ENCODE measurements around the gene PFDN5.

PFDN5 gene

DNA sequence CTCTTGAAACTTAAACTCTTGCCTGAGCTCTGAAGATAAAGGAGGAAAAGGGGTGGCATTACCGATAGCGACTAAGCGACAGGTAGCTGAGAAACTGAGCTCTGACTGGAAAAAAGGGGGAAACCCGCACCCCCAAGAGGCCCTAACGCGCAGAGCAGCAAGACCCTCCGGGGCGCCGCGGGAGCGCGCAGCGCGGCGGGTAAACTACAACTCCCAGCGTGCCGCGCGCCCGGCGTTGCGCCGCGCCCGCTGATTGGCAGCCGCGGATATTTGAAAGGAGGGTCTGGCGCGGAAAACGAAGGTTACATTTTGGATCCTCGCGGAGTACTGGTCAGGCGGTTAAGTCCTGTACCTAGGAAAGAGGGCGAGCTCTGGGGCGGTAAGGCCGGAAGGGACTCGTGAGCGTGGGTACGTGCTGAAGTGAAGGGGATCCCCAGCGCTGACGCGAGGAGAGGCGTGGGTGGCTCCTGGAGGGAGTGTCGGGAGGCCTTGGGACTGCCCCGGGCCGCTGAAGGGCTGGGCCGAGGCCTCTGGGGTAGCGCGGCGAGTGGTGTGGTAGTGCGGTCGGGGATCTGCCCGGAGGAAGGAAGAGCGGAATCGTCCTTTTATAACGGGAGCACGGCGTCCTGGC lies 27.2 kb upstream of the PFDN5 start, which contains the start of gene ESPL1:
TSS of gene ESPL1 (plus strand) at position 301 of the 631 bp plus-strand sequence. CDS start 468 bp downstream, outside the sequence.
- peak within 1 kb of the TSS; percentile 83 for H3K27ac ChIP-seq
- H3K27me3 ChIP-seq (ENCODE audit: insufficient read depth, low read depth, severe bottlenecking) = no peaks in the 10 kb centered on the region
- peaks cover 41% of the 10 kb centered on the region for H3K36me3 ChIP-seq
- TF ChIP-seq, protein P1, sequence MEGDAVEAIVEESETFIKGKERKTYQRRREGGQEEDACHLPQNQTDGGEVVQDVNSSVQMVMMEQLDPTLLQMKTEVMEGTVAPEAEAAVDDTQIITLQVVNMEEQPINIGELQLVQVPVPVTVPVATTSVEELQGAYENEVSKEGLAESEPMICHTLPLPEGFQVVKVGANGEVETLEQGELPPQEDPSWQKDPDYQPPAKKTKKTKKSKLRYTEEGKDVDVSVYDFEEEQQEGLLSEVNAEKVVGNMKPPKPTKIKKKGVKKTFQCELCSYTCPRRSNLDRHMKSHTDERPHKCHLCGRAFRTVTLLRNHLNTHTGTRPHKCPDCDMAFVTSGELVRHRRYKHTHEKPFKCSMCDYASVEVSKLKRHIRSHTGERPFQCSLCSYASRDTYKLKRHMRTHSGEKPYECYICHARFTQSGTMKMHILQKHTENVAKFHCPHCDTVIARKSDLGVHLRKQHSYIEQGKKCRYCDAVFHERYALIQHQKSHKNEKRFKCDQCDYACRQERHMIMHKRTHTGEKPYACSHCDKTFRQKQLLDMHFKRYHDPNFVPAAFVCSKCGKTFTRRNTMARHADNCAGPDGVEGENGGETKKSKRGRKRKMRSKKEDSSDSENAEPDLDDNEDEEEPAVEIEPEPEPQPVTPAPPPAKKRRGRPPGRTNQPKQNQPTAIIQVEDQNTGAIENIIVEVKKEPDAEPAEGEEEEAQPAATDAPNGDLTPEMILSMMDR (IDR thresholded peaks at IDR 0.05; ENCODE audit: low read depth, low read length) = peak; percentile 39
- H3K9me3 ChIP-seq (ENCODE audit: severe bottlenecking) = no peaks in the 10 kb centered on the region
- peak within 1 kb of the TSS; percentile 83 for H3K4me3 ChIP-seq (ENCODE audit: low read depth, low read length)
- DNase-seq = peak; percentile 81

DNA sequence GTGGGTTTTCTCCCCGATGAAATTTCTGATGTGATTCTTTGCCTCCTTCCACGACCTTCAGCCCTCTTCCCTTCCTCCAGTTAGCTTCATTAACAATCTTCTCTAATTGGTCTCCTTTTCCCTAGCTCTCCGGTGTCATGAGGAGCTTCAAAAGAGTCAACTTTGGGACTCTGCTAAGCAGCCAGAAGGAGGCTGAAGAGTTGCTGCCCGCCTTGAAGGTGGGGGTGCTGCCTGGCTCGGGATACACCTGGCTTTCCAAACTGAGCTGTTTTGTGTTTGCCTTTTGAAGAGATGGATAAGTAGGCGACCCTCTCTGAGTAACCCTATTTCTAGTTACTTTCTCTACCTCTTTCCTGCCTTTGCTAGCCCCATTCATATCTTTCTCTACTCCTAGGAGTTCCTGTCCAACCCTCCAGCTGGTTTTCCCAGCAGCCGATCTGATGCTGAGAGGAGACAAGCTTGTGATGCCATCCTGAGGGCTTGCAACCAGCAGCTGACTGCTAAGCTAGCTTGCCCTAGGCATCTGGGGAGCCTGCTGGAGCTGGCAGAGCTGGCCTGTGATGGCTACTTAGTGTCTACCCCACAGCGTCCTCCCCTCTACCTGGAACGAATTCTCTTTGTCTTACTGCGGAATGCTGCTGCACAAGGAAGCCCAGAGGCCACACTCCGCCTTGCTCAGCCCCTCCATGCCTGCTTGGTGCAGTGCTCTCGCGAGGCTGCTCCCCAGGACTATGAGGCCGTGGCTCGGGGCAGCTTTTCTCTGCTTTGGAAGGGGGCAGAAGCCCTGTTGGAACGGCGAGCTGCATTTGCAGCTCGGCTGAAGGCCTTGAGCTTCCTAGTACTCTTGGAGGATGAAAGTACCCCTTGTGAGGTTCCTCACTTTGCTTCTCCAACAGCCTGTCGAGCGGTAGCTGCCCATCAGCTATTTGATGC lies 26.4 kb upstream of the PFDN5 start:
- H3K4me3 ChIP-seq (ENCODE audit: low read depth, low read length) = peak overlapping the region; percentile 83
- no peaks in the 10 kb centered on the region for H3K27me3 ChIP-seq (ENCODE audit: insufficient read depth, low read depth, severe bottlenecking)
- H3K27ac ChIP-seq = peak overlapping the region; percentile 83
- H3K9me3 ChIP-seq (ENCODE audit: severe bottlenecking) = no peaks in the 10 kb centered on the region
- peaks cover 45% of the 10 kb centered on the region for H3K36me3 ChIP-seq
- DNase-seq = no peak
- TF ChIP-seq, protein P1 (IDR thresholded peaks at IDR 0.05; ENCODE audit: low read depth, low read length) = no peak

DNA sequence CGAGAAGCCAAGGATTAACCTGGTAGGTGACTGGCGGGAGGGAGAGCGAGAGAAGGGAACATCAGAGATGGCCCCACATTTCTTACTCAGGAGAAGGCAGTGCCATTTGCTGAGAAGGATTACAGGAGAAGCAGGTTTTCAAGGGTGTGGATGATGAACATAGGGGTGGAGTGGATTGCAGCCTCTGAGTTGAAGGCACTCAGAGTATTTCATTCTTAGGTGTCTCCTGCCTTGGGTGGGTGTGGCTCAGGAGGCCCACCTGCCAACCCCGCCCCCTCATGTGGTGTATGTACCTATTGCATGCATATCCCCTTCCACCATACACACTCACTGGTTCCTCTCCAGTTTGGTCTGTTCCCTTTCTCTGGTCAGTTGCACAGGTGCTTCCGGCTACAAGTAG lies 20.9 kb upstream of the PFDN5 start:
- TF ChIP-seq, protein P1 (IDR thresholded peaks at IDR 0.05; ENCODE audit: low read depth, low read length) = no peak
- peaks cover 87% of the 10 kb centered on the region for H3K36me3 ChIP-seq
- H3K27me3 ChIP-seq (ENCODE audit: insufficient read depth, low read depth, severe bottlenecking) = no peaks in the 10 kb centered on the region
- H3K9me3 ChIP-seq (ENCODE audit: severe bottlenecking) = no peaks in the 10 kb centered on the region
- H3K4me3 ChIP-seq (ENCODE audit: low read depth, low read length) = no peak overlapping the region
- no peak overlapping the region for H3K27ac ChIP-seq
- DNase-seq = no peak

DNA sequence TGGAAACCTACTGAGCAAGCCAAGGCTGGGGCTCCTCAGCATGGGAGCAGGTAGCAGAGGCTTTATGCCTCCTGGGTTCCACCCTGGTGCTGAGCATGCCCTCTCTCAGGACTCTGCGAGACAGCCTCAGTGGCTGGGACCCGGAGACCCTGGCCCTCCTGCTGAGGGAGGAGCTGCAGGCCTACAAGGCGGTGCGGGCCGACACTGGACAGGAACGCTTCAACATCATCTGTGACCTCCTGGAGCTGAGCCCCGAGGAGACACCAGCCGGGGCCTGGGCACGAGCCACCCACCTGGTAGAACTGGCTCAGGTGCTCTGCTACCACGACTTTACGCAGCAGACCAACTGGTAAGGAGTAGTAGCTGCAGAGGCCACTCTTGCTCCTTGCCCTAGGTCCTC lies 18.8 kb upstream of the PFDN5 start:
- TF ChIP-seq, protein P1 (IDR thresholded peaks at IDR 0.05; ENCODE audit: low read depth, low read length) = no peak
- Histone ChIP-seq H3K4me3 (ENCODE audit: low read depth, low read length) (no peak overlapping the region), H3K27me3 (ENCODE audit: insufficient read depth, low read depth, severe bottlenecking) (no peaks in the 10 kb centered on the region), H3K9me3 (ENCODE audit: severe bottlenecking) (no peaks in the 10 kb centered on the region), H3K27ac (no peak overlapping the region), H3K36me3 (peaks cover 87% of the 10 kb centered on the region)
- DNase-seq = no peak

DNA sequence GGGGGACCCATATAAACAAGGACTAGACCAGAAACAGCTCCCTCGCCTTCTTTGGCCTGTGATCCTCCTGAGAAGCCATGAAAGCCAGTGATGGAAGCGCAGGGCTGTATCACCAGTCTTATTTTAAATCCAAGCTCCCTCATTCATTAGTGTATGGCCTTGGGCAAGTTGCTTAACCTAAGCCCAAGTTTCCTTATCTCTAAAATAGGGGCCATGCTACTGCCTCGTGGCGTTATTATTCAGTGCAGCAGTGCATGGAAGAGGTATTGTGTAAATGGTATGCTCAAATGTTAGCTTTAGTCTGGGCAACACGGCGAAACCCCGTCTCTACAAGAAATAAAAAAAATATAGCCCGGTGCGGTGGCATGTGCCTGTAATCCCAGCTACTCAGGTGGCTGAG lies 17.4 kb upstream of the PFDN5 start:
- Histone ChIP-seq H3K27me3 (ENCODE audit: insufficient read depth, low read depth, severe bottlenecking) (no peaks in the 10 kb centered on the region), H3K9me3 (ENCODE audit: severe bottlenecking) (no peaks in the 10 kb centered on the region), H3K27ac (no peak overlapping the region), H3K4me3 (ENCODE audit: low read depth, low read length) (no peak overlapping the region), H3K36me3 (peaks cover 90% of the 10 kb centered on the region)
- TF ChIP-seq, protein P1 (IDR thresholded peaks at IDR 0.05; ENCODE audit: low read depth, low read length) = no peak
- no peak for DNase-seq

Data from WERI-Rb-1 (cell line).